ENCODE measurements around the gene MUL1.

DNA sequence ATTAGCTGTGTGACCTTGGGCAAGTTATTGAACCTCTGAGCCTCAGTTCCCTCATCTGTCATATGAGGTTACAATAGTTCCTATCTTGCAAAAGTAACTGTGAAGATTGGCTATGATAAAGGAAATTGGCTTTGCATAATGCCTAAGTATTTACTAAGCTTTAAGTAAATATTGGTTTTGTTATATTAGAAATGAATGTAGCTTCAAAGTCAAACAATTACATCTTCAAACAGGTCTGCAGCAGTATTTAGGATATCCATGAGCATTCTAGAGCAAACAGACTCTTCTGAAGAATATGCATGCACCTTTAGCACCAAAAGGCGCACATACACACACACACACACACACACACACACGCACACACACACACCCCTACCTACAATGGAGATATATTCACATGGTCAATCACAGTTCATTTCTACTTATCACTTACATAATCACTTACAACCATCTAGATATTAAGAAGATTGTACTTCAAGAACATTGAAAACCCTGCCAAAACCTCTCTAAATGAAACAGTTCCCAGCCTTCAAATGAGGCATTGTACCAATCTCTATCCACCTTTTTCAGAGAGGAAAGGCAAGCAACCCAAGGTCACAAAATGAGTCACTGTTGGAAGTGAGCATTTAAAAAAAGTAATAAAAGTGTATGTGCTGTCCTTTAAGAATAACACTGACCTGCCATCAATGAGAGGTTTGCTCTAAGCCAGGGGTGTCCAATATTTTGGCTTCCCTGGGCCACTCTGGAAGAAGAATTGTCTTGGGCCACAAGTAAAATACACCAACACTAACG lies 31.0 kb upstream of the MUL1 start:
- TF ChIP-seq, protein P1, sequence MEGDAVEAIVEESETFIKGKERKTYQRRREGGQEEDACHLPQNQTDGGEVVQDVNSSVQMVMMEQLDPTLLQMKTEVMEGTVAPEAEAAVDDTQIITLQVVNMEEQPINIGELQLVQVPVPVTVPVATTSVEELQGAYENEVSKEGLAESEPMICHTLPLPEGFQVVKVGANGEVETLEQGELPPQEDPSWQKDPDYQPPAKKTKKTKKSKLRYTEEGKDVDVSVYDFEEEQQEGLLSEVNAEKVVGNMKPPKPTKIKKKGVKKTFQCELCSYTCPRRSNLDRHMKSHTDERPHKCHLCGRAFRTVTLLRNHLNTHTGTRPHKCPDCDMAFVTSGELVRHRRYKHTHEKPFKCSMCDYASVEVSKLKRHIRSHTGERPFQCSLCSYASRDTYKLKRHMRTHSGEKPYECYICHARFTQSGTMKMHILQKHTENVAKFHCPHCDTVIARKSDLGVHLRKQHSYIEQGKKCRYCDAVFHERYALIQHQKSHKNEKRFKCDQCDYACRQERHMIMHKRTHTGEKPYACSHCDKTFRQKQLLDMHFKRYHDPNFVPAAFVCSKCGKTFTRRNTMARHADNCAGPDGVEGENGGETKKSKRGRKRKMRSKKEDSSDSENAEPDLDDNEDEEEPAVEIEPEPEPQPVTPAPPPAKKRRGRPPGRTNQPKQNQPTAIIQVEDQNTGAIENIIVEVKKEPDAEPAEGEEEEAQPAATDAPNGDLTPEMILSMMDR (IDR thresholded peaks at IDR 0.05 in 2 of 3, conservative IDR thresholded peaks at IDR 0.05 in 1 of 3; ENCODE audit: borderline replicate concordance in 1 of 3, insufficient read depth in 1 of 3, low read depth in 2 of 3, low read length in 2 of 3) = no peak
- no peak for TF ChIP-seq EZH2phosphoT487 (IDR thresholded peaks at IDR 0.05; ENCODE audit: borderline replicate concordance)
- no peak for TF ChIP-seq ELF1 (IDR thresholded peaks at IDR 0.05; ENCODE audit: borderline replicate concordance, low read depth)
